Measurements from ENCODE around the gene TMEM266.

DNA sequence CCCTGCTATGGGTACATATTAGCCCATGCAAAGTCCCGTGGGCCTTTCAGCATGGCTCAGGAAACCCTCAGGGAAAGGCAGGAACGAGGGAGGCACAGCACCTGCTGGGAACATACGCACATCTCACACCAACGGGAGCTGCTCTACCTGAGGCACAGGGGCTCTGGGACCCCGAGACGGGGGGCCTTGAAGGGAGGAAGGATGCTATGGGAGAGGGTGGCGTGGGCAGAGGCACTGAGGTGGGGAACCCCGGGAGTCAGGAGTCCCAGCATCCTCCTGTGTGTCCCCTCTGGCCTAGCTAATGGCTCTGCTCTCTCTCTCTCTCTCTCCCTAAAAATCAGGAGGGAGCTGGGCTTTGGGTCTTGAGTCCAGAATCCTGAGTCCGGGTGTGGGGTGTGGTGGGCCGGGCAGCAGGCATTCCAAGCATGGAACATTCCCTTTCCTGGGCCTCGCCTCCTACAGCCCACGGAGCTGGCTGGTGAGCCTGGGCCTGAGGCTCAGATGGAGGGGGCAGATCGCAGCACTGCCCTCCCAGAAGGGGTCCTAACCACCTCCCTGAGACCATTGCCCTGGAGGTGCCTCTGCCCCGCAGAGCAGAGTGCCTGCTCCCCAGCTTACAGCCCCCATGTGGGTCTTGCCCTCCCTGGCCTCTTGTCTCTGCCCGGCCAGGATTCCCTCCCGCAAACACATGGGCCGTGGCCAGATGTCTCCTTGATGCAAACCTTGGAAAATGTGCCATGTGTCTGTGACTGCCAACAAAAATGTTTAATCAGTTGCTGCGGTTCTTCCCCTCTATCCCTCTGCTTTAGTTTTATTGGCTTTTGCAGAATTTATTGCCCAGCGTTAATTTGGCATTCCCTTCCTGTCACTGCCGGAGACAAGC is 101.6 kb downstream of the TMEM266 start:
- TF ChIP-seq, protein P1, sequence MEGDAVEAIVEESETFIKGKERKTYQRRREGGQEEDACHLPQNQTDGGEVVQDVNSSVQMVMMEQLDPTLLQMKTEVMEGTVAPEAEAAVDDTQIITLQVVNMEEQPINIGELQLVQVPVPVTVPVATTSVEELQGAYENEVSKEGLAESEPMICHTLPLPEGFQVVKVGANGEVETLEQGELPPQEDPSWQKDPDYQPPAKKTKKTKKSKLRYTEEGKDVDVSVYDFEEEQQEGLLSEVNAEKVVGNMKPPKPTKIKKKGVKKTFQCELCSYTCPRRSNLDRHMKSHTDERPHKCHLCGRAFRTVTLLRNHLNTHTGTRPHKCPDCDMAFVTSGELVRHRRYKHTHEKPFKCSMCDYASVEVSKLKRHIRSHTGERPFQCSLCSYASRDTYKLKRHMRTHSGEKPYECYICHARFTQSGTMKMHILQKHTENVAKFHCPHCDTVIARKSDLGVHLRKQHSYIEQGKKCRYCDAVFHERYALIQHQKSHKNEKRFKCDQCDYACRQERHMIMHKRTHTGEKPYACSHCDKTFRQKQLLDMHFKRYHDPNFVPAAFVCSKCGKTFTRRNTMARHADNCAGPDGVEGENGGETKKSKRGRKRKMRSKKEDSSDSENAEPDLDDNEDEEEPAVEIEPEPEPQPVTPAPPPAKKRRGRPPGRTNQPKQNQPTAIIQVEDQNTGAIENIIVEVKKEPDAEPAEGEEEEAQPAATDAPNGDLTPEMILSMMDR (IDR thresholded peaks at IDR 0.05; ENCODE audit: low read length): no peak
- TF ChIP-seq EZH2 (optimal IDR thresholded peaks at IDR 0.05; ENCODE audit: low read depth, low read length) (no peak), EZH2phosphoT487 (IDR thresholded peaks at IDR 0.05; ENCODE audit: low read length) (no peak)

Data from MM.1S (cell line).